Mammary epithelial cell (primary cell): ENCODE data around the gene GARIN1A.

Experiments used
- CTCF ChIP-seq, 2 donors: IDR thresholded peaks in 1 of 2; conservative IDR thresholded peaks in 1 of 2; 2 replicates each; pipeline ENCODE4 v1.5.1; 2011 to 2012; ENCODE audit warnings: inconsistent platforms in 2 of 2, low read length in 2 of 2, mild to moderate bottlenecking in 2 of 2, control low read depth in 1 of 2, low read depth in 1 of 2; ENCODE audit not compliant: insufficient read depth in 1 of 2; ENCODE audit errors: extremely low read depth in 1 of 2
- EZH2 ChIP-seq: IDR thresholded peaks from 2 replicates; pipeline ENCODE4 v1.6.1; 2012; ENCODE audit warnings: low read length, inconsistent platforms, borderline replicate concordance

- TF ChIP-seq EZH2 (no peak), CTCF (conservative IDR thresholded peaks at IDR 0.05 in 1 of 2, IDR thresholded peaks at IDR 0.05 in 1 of 2; ENCODE audit: extremely low read depth in 1 of 2, insufficient read depth in 1 of 2, low read depth in 1 of 2, low read length in 2 of 2) (no peak)
These were observed 36.7 kb downstream of the GARIN1A start for GRCh38 chr7:128708824-128709223.
